ENCODE measurements around the gene TPSB2.

The TPSB2 gene

GRCh38 chr16:1212616-1213194, 17.3 kb downstream of the TPSB2 start:
- DNase-seq (ENCODE audit: low read depth), result no peak
- H3K4me3 ChIP-seq (ENCODE audit: low read length), result no peak overlapping the region
- TF ChIP-seq CTCF (conservative IDR thresholded peaks at IDR 0.05; ENCODE audit: low read length), result no peak

GRCh38 chr16:1211451-1212268, 18.3 kb downstream of the TPSB2 start:
- no peak overlapping the region for H3K4me3 ChIP-seq (ENCODE audit: low read length)
- TF ChIP-seq CTCF (conservative IDR thresholded peaks at IDR 0.05; ENCODE audit: low read length), result no peak
- DNase-seq (ENCODE audit: low read depth), result no peak

GRCh38 chr16:1210461-1210860, 19.5 kb downstream of the TPSB2 start:
- no peak for DNase-seq (ENCODE audit: low read depth)
- H3K4me3 ChIP-seq (ENCODE audit: low read length), result no peak overlapping the region

GRCh38 chr16:1209081-1209480, 20.9 kb downstream of the TPSB2 start:
- H3K4me3 ChIP-seq (ENCODE audit: low read length), result no peak overlapping the region
- no peak for DNase-seq (ENCODE audit: low read depth)
- TF ChIP-seq CTCF (conservative IDR thresholded peaks at IDR 0.05; ENCODE audit: low read length), result no peak

More at GRCh38 chr16:1210461-1210860, 19.5 kb downstream of the TPSB2 start:
- TF ChIP-seq CTCF (conservative IDR thresholded peaks at IDR 0.05; ENCODE audit: low read length), result no peak

- no peak overlapping the region for H3K4me3 ChIP-seq (ENCODE audit: low read length)
- TF ChIP-seq CTCF (conservative IDR thresholded peaks at IDR 0.05; ENCODE audit: low read length), result no peak
- no peak for DNase-seq (ENCODE audit: low read depth)
These were observed 21.6 kb downstream of the TPSB2 start for GRCh38 chr16:1208239-1208830.

- H3K4me3 ChIP-seq (ENCODE audit: low read length), result no peak overlapping the region
- no peak for DNase-seq (ENCODE audit: low read depth)
- TF ChIP-seq CTCF (conservative IDR thresholded peaks at IDR 0.05; ENCODE audit: low read length), result no peak
These were observed 23.2 kb downstream of the TPSB2 start for GRCh38 chr16:1206786-1207185.
